ENCODE results near the gene AHDC1. TPM values are rescaled to one million over a fixed set of nuclear protein-coding genes. Genes with fewer than 3 reads are reported as not detected.

Gene AHDC1
- total and polyA plus RNA-seq, 10 of the 15 experiments (the other 5 are each of a cell fraction or from before 2014, with no cell fraction given) = 0.21 to 13.0 (median 1.4) TPM

DNA sequence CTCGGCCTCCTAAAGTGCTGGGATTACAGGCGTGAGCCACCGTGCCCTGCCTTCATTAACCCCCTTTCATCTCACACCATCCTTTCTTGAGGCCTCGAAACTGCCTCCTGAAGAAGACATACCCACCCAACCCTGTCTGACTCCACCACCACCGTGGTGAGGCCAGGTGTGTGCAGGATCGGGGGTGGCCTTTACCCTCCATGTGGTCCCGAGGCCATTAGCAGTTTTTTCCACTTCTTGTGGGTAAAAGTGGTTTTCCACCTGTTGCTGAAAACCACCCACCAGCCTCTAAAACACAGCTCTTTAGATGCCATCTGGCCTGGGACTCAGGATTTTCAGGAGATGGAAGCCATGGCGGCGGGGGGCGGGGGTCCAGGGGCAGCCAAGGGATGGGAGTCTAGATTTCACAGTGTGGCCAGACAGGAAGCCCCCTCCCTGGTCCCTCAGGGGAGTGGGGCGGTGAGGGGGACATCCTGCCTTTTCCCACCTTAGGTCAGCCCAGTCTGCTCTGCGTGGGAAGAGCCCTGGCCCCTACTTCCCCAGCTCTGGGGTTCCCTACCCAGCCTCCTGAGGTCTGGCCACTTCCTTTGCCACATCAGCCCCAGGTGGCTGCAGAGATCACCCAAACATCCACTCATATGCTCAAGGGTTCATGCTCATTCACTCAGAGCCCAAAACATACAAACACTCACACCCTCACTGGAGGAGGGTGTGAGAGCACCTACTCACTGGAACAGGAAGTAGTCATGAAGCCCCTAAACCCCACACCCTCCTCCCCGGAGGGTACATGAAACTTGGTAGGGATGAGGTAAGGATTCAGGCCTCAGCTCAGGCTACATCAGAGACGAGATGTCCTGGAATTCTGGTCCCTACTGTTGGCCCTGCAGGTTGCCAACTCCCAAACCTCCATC, 28.7 kb upstream of the AHDC1 start (continued):
- 0 out of 2 replicates have a peak, but pooled peaks have one; percentile 8 for TF ChIP-seq MEF2A (IDR thresholded peaks at IDR 0.05; ENCODE audit: insufficient read depth, low read depth, low read length)
- no peak; the same call in 1 of the 2 replicates for TF ChIP-seq STAT1 (conservative IDR thresholded peaks at IDR 0.05)
- peak; percentile 95 for TF ChIP-seq IKZF2 (IDR thresholded peaks at IDR 0.05)
- peak; percentile 33 for TF ChIP-seq RELA (IDR thresholded peaks at IDR 0.05; ENCODE audit: borderline replicate concordance, partially characterized antibody)
- TF ChIP-seq, protein P1, sequence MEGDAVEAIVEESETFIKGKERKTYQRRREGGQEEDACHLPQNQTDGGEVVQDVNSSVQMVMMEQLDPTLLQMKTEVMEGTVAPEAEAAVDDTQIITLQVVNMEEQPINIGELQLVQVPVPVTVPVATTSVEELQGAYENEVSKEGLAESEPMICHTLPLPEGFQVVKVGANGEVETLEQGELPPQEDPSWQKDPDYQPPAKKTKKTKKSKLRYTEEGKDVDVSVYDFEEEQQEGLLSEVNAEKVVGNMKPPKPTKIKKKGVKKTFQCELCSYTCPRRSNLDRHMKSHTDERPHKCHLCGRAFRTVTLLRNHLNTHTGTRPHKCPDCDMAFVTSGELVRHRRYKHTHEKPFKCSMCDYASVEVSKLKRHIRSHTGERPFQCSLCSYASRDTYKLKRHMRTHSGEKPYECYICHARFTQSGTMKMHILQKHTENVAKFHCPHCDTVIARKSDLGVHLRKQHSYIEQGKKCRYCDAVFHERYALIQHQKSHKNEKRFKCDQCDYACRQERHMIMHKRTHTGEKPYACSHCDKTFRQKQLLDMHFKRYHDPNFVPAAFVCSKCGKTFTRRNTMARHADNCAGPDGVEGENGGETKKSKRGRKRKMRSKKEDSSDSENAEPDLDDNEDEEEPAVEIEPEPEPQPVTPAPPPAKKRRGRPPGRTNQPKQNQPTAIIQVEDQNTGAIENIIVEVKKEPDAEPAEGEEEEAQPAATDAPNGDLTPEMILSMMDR (IDR thresholded peaks at IDR 0.05 in 2 of 3, conservative IDR thresholded peaks at IDR 0.05 in 1 of 3; ENCODE audit: control insufficient read depth in 2 of 3, extremely low read depth in 1 of 3, insufficient read depth in 1 of 3, low read depth in 3 of 3, low read length in 3 of 3) = no peak
- peak; percentile 72 for TF ChIP-seq ATF7 (IDR thresholded peaks at IDR 0.05; ENCODE audit: low read depth)
- no peak for TF ChIP-seq ZBTB11 (CRISPR knock-in tag; IDR thresholded peaks at IDR 0.05)
- peak; percentile 95; the same call in 1 of the 2 replicates for TF ChIP-seq SMARCA5 (IDR thresholded peaks at IDR 0.05)
- TF ChIP-seq JUNB (IDR thresholded peaks at IDR 0.05) = peak; percentile 34; the same call in 1 of the 2 replicates
- TF ChIP-seq, protein P2, sequence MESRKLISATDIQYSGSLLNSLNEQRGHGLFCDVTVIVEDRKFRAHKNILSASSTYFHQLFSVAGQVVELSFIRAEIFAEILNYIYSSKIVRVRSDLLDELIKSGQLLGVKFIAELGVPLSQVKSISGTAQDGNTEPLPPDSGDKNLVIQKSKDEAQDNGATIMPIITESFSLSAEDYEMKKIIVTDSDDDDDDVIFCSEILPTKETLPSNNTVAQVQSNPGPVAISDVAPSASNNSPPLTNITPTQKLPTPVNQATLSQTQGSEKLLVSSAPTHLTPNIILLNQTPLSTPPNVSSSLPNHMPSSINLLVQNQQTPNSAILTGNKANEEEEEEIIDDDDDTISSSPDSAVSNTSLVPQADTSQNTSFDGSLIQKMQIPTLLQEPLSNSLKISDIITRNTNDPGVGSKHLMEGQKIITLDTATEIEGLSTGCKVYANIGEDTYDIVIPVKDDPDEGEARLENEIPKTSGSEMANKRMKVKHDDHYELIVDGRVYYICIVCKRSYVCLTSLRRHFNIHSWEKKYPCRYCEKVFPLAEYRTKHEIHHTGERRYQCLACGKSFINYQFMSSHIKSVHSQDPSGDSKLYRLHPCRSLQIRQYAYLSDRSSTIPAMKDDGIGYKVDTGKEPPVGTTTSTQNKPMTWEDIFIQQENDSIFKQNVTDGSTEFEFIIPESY (IDR thresholded peaks at IDR 0.05) = no peak
- TF ChIP-seq SREBF2 (IDR thresholded peaks at IDR 0.05; ENCODE audit: low read length) = no peak
- TF ChIP-seq RAD21 (IDR thresholded peaks at IDR 0.05; ENCODE audit: insufficient read depth, low read depth, low read length) = peak; percentile 4; the same call in 1 of the 2 replicates
- peak; percentile 42; the same call in 1 of the 2 replicates for TF ChIP-seq HDGF (IDR thresholded peaks at IDR 0.05)
- TF ChIP-seq ETV6 (conservative IDR thresholded peaks at IDR 0.05 in 1 of 2, IDR thresholded peaks at IDR 0.05 in 1 of 2; ENCODE audit: borderline replicate concordance in 1 of 2, low read depth in 1 of 2) = no peak; a peak in 1 of 4 replicates
- peak; percentile 52; the same call in 1 of the 2 replicates for TF ChIP-seq POLR2A (IDR thresholded peaks at IDR 0.05; ENCODE audit: low read depth, low read length)
- TF ChIP-seq MEF2B (IDR thresholded peaks at IDR 0.05; ENCODE audit: partially characterized antibody, poor library complexity, severe bottlenecking) = peak; percentile 97
- peak; percentile 62 for TF ChIP-seq BACH1 (IDR thresholded peaks at IDR 0.05; ENCODE audit: borderline replicate concordance)
- TF ChIP-seq, protein P3, sequence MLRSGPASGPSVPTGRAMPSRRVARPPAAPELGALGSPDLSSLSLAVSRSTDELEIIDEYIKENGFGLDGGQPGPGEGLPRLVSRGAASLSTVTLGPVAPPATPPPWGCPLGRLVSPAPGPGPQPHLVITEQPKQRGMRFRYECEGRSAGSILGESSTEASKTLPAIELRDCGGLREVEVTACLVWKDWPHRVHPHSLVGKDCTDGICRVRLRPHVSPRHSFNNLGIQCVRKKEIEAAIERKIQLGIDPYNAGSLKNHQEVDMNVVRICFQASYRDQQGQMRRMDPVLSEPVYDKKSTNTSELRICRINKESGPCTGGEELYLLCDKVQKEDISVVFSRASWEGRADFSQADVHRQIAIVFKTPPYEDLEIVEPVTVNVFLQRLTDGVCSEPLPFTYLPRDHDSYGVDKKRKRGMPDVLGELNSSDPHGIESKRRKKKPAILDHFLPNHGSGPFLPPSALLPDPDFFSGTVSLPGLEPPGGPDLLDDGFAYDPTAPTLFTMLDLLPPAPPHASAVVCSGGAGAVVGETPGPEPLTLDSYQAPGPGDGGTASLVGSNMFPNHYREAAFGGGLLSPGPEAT (IDR thresholded peaks at IDR 0.05; ENCODE audit: low read depth) = peak; percentile 78
- TF ChIP-seq RCOR1 (conservative IDR thresholded peaks at IDR 0.05; ENCODE audit: low read depth, low read length) = 0 out of 2 replicates have a peak, but pooled peaks have one; percentile 67
- 0 out of 2 replicates have a peak, but pooled peaks have one; percentile 76 for TF ChIP-seq ZNF217 (IDR thresholded peaks at IDR 0.05)
